ENCODE data around the gene FANCC. TPM values are rescaled to one million over a fixed set of nuclear protein-coding genes. Genes with fewer than 3 reads are reported as not detected.

Gene FANCC
- total and polyA plus RNA-seq, 2 of the 8 experiments (the other 6 are each of a cell fraction or from before 2014, with no cell fraction given): 7.8 to 15.2 TPM

GRCh38 chr9:95086564-95086955 lies 230.9 kb downstream of the FANCC start:
- H4K91ac ChIP-seq (replicated peaks; ENCODE audit: insufficient read length, low read length): no peak overlapping the region
- H4K5ac ChIP-seq (ENCODE audit: insufficient read length, low read depth, low read length): no peak overlapping the region
- no peaks in the 10 kb centered on the region for H3K9me3 ChIP-seq (ENCODE audit: insufficient read depth in 2 of 2, low read depth in 1 of 2, low read length in 1 of 2)
- no peaks in the 10 kb centered on the region for H3K79me1 ChIP-seq (ENCODE audit: low read depth, low read length)
- DNase-seq (ENCODE audit: low read depth in 1 of 2, low spot score in 2 of 2) (no peak), FAIRE-seq (no peak)
- H3K4ac ChIP-seq (replicated peaks; ENCODE audit: insufficient read length, low read depth, low read length): no peak overlapping the region
- ChIA-PET CTCF (ENCODE audit: partially characterized antibody) (interaction anchor here (1.1 to 3.6 kb wide), 8 partner anchors 9 to 261 kb away, joined by 3 to 23 read pairs (median 10); no protein-coding TSS in a partner anchor), POLR2A (ENCODE audit: partially characterized antibody) (interaction anchor here (0.7 kb wide), 1 partner anchor 68 kb away, joined by 5 read pairs; no protein-coding TSS in a partner anchor)
- H3K79me2 ChIP-seq (ENCODE audit: control insufficient read depth in 1 of 2, insufficient read depth in 2 of 2, low read length in 2 of 2): no peaks in the 10 kb centered on the region
- no peak overlapping the region for H3K9ac ChIP-seq (replicated peaks in 1 of 4; ENCODE audit: extremely low read depth in 1 of 4, low read depth in 3 of 4, low read length in 3 of 4)
- 89% methylated on average over 8 of the region's 8 CpGs; no CpG with 5 or more reads in 1 of the 2 experiments for WGBS, 2 experiments (ENCODE audit: extremely low coverage in 1 of 2, insufficient coverage in 1 of 2, insufficient read length in 1 of 2, insufficient replicate concordance in 2 of 2, low coverage in 1 of 2, low lambda C conversion rate in 2 of 2, missing lambda C conversion rate in 1 of 2)
- no peak overlapping the region for H3K23ac ChIP-seq (ENCODE audit: insufficient read length)
- H2BK20ac ChIP-seq (ENCODE audit: low read length): no peak overlapping the region
- peaks cover 2% of the 10 kb centered on the region; the same call in 1 of the 2 replicates for H3K23me2 ChIP-seq (ENCODE audit: low read depth, low read length)
- no peak overlapping the region; the same call in 1 of the 2 replicates for H3K18ac ChIP-seq (ENCODE audit: extremely low read depth, low read length)
- no peak overlapping the region for H2BK12ac ChIP-seq (ENCODE audit: low read depth, low read length)
- no peak overlapping the region for H2AK5ac ChIP-seq (ENCODE audit: low read depth, low read length)
- H3K56ac ChIP-seq (replicated peaks; ENCODE audit: insufficient read length, low read depth, low read length): no peak overlapping the region
- no peak overlapping the region for H2AFZ ChIP-seq (ENCODE audit: low read length)
- no peak overlapping the region for H3K4me3 ChIP-seq (ENCODE audit: extremely low read depth in 1 of 4, insufficient read depth in 2 of 4, low read depth in 3 of 4, low read length in 4 of 4)
- H3K4me2 ChIP-seq (ENCODE audit: insufficient read depth in 1 of 2, low read depth in 2 of 2, low read length in 2 of 2): no peak overlapping the region
- peaks cover 0 to 6% (median 1%) of the 10 kb centered on the region in 4 experiments; a peak in 2 of 8 replicates for H3K36me3 ChIP-seq (ENCODE audit: control insufficient read depth in 2 of 4, insufficient read depth in 4 of 4, low read length in 3 of 4)
- no peaks in the 10 kb centered on the region for H3K27me3 ChIP-seq (replicated peaks in 1 of 4; ENCODE audit: control insufficient read depth in 3 of 4, extremely low read depth in 1 of 4, insufficient read depth in 3 of 4, low read length in 3 of 4)
- TF ChIP-seq KDM1A (IDR thresholded peaks at IDR 0.05; ENCODE audit: borderline replicate concordance, low read length) (no peak), GTF2F1 (IDR thresholded peaks at IDR 0.05; ENCODE audit: borderline replicate concordance, low read depth, low read length) (no peak), CTBP2 (IDR thresholded peaks at IDR 0.05; ENCODE audit: borderline replicate concordance, insufficient read depth, insufficient read length, low read length) (no peak), SIRT6 (IDR thresholded peaks at IDR 0.05; ENCODE audit: low read length) (no peak), ASH2L (IDR thresholded peaks at IDR 0.05; ENCODE audit: low read length) (no peak), TCF12 (IDR thresholded peaks at IDR 0.05; ENCODE audit: low read depth, low read length) (no peak)
- H2BK5ac ChIP-seq (ENCODE audit: low read depth, low read length): no peak overlapping the region
- H3K4me1 ChIP-seq (replicated peaks in 1 of 4; ENCODE audit: control insufficient read depth in 3 of 4, insufficient read depth in 4 of 4, low read length in 3 of 4): peaks cover 0 to 3% (median under 1%) of the 10 kb centered on the region in 4 experiments; a peak in 2 of 7 replicates
- H3K14ac ChIP-seq (ENCODE audit: insufficient read length): no peak overlapping the region
- no peak overlapping the region for H2BK120ac ChIP-seq (replicated peaks; ENCODE audit: low read depth, low read length)
- no peak overlapping the region for H2BK15ac ChIP-seq (ENCODE audit: low read length)
- peaks cover 1 to 9% of the 10 kb centered on the region in 2 experiments for H4K20me1 ChIP-seq (replicated peaks in 1 of 2; ENCODE audit: control insufficient read depth in 1 of 2, insufficient read depth in 2 of 2, low read length in 2 of 2)
- no peak overlapping the region for H4K8ac ChIP-seq (ENCODE audit: extremely low read depth, insufficient read depth, low read length)
- no peak overlapping the region; the same call in 1 of the 2 replicates for H3K27ac ChIP-seq (ENCODE audit: low read depth, low read length)
